Esophagus mucosa (tissue), 1 donor: ENCODE results near the gene HRH2. TPM values are rescaled to one million over a fixed set of nuclear protein-coding genes. Genes with fewer than 3 reads are reported as not detected.

Source experiments
- ATAC-seq: fragments of 200-7000 bp; cut with Tn5 transposase; one replicate; pipeline ENCODE4 v1.9.1; 2020
- total RNA-seq: library from RNA; stranded (reverse); gene quantifications from one replicate; pipeline ENCODE4 v1.2.4, GENCODE V29; 2023
- donor health status: DM: yes; HTN: yes; CAD: no.

HRH2 gene
- total RNA-seq, 1 donor from 2014 or later: 0.76 TPM

- ATAC-seq: no peak
These were observed 20.2 kb downstream of the HRH2 start for GRCh38 chr5:175678074-175678473.

GRCh38 chr5:175679411-175679810, 21.5 kb downstream of the HRH2 start:
- ATAC-seq: no peak

- no peak for ATAC-seq
These were observed 22.1 kb downstream of the HRH2 start for GRCh38 chr5:175680020-175680419.

- ATAC-seq: no peak
These were observed 22.6 kb downstream of the HRH2 start for GRCh38 chr5:175680463-175680862.

- no peak for ATAC-seq
These were observed 23.4 kb downstream of the HRH2 start for GRCh38 chr5:175681045-175681967.

GRCh38 chr5:175681968-175682340, 24.1 kb downstream of the HRH2 start:
- ATAC-seq: no peak

- ATAC-seq: no peak
These were observed 24.8 kb downstream of the HRH2 start for GRCh38 chr5:175682664-175683063.

GRCh38 chr5:175683231-175683630, 25.4 kb downstream of the HRH2 start:
- ATAC-seq: no peak

- no peak for ATAC-seq
These were observed 26.1 kb downstream of the HRH2 start for GRCh38 chr5:175683921-175684320.

GRCh38 chr5:175684931-175685330, 27.1 kb downstream of the HRH2 start:
- ATAC-seq: no peak

GRCh38 chr5:175685701-175686350, 28.0 kb downstream of the HRH2 start:
- no peak for ATAC-seq

- no peak for ATAC-seq
These were observed 28.5 kb downstream of the HRH2 start for GRCh38 chr5:175686396-175686795.

- no peak for ATAC-seq
These were observed 29.0 kb downstream of the HRH2 start for GRCh38 chr5:175686826-175687225.

- no peak for ATAC-seq
These were observed 29.4 kb downstream of the HRH2 start for GRCh38 chr5:175687231-175687701.

- ATAC-seq: no peak
These were observed 30.7 kb downstream of the HRH2 start for GRCh38 chr5:175688352-175689146.

- peak; percentile 11 for ATAC-seq
These were observed 31.5 kb downstream of the HRH2 start for GRCh38 chr5:175689147-175689991.

GRCh38 chr5:175690025-175690424, 32.2 kb downstream of the HRH2 start:
- ATAC-seq: no peak

GRCh38 chr5:175690586-175690985, 32.7 kb downstream of the HRH2 start:
- no peak for ATAC-seq

GRCh38 chr5:175691761-175692160, 33.9 kb downstream of the HRH2 start:
- ATAC-seq: no peak

- ATAC-seq: no peak
These were observed 34.5 kb downstream of the HRH2 start for GRCh38 chr5:175692235-175692995.

GRCh38 chr5:175692996-175693710, 35.3 kb downstream of the HRH2 start:
- ATAC-seq: no peak
